NCI-H69 (cell line): ENCODE results near the gene STIL.
"Not testable (repeated sequence)": the region's sequence is repeated elsewhere in the genome, so short reads cannot be mapped to it uniquely, and the experiment has no call there.

ENCODE experiments used
- DNase-seq: peaks from one replicate; lab custom pipeline; 2025; lab: John Stamatoyannopoulos, UW

Gene STIL

DNA sequence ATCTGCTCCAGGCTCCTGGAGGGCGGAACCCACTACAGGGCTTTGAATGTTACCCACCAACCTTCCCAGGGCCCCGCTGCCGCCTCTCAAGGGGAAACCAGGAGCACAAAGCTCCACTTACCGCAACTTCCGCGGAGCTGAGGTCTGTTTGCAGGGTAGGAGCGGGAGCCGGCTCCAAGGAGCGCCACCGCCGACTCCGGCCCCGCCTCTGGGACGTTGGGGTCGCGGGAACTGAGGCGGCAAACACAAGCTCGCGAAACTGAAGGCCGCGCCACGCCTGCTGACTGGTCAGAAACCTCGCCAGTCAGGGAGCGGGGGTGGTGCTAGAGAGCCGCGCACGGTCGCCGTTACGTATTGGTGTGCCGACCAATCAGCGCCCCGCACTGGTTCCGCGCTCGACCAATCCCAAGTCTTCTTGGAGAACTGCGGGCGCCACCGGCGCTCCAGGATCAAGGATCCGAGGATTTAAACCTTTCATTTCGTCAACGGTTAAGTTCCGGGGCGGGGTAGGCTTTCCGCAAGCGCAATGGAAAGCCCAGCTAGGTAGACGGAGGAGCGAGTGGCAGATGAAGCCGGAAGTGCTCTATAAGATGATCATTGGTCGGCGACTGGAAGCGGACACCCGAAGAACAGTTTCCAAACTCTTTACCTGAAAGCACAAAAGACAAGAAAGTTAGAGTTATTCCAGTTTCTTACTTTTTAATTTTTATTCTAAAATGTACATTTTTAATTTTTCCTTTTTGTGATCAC, at the start of gene STIL:
Gene STIL, minus strand, starts transcription at position 233 of the 750 bp plus-strand sequence. CDS start 3,828 bp downstream, outside the sequence.
- DNase-seq: peak; percentile 98

DNA sequence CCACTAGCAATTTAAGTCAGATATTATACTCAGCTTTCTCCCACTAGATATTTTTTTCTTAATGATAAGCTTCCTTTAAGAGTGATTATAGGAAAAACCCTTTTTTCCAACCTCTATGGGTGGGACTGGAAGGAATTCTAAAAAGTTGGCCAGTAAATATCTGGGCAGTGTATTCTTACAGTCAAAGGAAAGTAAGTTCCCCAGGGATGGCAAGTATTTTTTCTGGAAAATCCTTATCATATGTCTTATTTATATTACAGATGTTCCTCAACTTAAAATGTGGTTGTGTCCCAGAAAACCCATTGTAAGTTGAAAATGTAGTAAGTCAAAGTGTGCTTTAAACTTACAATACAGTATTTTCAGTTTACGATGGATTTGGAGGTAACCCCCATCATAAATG, 48.9 kb upstream of the STIL start:
- DNase-seq: no peak

DNA sequence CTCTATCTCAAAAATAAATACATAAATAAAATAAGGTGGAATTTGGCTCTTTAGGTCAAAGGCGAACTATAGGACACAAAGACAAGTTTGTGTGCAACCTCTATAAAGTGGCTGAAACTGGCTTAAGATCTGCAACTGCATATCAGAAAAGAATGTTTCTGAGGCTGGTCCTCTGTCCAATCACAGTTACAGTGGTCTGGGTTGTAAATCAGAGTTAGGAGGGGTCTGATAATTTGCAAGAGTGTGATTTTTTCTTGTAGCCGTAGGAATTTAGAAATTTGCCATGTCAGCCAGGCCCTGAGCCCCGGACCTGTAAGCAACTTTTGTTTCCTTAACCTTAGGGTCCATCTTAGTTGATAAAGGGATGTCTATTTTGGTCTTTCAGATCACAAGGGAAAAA, 47.4 kb upstream of the STIL start:
- DNase-seq: no peak

DNA sequence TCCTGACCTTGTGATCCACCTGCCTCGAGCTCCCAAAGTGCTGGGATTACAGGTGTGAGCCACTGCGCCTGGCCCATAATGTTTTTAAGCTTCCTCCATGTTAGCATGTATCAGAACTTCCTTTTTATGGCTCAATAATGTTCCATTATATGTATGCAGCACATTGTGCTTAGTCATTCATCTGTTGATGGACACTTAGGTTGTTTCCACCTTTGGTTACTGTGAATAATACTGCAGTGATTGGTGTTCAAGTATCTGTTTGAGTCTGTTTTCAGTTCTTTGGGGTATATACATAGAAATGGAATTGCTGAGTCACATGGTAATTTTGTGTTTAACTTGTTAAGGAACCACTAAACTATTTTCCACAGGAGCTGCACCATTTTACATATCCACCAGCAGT, 37.4 kb upstream of the STIL start:
- no peak for DNase-seq

DNA sequence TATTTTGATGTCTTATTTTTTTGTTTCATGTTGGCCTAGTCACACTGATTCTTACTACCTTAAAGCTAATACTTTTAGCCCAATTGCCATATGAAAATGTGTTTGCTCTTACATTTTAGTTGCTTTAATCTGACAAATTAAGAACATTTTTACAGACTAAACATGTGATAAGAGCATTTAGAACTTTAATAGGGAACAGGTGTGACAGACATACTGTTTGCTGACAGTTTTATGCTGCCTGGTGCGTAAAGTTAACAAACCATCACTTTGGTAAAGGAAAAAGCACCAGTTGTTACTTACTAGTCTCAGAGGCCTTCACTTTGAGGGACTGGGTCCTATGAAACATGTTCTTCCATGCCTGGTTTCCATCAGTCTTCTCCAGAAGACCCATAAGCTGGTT, 34.3 kb upstream of the STIL start:
- DNase-seq: no peak

DNA sequence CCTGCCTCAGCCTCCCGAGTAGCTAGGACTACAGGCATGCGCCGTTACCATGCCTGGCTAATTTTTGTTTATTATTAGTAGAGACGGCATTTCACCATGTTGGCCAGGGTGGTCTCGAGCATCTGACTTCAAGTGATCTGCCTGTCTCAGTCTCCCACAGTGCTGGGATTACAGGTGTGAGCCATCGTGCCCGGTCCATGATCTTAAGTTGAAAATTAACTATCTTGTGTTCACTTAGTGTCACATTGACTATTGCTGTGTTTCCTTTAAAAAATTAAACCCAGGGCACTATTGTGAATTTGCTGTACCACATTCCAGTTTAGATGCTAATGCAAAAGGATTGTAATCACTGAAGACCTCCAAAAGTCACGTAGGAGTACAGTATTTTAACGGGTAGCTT, 33.8 kb upstream of the STIL start:
- no peak for DNase-seq

DNA sequence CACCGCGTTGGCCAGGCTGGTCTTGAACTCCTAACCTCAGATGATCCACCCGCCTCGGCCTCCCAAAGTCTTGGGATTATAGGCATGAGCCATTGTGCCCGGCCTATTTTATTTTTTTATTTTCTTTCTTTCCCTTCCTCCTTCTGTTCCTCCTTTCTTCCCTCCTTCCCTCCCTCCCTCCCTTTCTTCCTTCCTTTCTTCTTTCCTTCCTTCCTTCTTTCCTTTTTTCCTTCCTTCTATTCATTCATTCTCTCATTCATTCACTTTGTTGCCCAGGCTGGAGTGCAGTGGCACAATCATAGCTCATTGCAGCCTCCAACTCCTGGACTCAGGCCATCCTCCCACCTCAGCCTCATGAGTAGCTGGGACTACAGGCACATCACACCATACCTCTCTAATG, 33.0 kb upstream of the STIL start:
- not testable (repeated sequence) for DNase-seq

DNA sequence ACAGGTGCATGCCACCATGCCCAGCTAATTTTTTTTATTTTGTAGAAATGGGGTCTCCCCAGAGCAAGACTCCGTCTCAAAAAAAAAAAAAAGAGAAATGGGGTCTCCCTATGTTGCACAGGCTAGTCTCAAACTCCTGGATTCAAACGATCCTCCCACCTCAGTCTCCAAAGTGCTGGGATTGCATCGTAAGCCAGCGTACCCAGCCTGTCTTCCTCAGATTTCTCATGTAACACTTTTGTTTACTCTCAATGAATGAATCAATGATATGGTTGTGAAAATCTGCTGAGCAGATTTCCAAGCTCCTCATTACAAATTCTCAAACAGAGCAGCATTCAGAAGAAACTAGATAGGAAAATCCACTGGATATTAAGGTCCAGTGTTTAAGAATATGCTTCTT, 26.3 kb upstream of the STIL start:
- no peak for DNase-seq

DNA sequence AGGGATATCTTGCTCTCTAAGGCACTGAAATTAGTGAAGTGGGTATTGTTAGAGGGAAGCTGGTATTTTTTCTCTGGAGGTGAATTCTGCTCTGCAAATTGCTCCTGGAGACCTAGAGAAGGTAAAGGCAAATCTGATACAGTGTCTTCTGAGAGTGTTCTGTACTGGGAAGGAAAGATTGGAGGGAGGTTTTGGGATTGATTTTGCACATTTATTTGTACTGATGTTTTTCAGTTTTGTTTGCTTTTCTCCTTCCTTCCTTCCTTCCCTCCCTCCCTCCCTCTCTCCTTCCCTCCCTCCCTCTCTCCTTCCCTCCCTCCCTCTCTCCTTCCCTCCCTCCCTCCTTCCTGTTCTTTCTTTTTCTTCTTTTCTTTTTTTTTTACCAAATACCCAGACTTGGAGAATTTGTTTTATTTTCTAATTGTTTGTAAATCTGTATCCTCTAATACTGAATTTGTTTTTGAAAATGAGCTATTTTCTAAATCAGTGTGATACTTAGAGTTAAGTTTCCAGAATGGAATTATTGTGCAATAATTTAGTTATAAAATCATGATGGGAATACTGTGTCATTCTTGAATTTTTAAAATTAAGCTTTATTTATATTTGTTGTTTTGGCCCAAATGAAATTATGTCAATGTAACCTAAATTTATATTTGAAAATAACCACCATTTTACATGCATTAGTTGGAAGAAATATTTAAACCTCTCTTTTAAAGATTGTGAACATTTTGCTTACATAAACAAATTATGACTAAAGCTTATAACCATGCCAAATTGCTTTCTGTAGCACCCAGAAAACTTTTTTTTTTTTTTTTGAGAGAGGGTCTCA, 24.5 kb upstream of the STIL start:
- DNase-seq: no peak

DNA sequence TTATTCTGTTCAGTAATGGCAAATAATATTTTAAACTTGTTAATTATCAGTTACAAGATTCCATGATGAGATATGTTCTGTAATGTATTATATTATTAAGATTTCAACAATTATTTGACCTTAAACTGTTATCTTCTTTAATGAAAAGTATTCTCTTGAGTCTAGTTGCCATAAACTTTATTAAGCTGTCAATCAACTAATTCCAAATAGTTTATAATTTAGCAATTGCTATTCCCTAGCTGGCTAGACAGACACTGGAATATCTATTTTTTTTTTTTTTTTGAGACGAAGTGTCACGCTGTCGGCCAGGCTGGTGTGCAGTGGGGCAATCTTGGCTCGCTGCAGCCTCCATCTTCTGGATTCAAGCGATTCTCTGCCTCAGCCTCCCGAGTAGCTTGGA, 23.4 kb upstream of the STIL start:
- no peak for DNase-seq

DNA sequence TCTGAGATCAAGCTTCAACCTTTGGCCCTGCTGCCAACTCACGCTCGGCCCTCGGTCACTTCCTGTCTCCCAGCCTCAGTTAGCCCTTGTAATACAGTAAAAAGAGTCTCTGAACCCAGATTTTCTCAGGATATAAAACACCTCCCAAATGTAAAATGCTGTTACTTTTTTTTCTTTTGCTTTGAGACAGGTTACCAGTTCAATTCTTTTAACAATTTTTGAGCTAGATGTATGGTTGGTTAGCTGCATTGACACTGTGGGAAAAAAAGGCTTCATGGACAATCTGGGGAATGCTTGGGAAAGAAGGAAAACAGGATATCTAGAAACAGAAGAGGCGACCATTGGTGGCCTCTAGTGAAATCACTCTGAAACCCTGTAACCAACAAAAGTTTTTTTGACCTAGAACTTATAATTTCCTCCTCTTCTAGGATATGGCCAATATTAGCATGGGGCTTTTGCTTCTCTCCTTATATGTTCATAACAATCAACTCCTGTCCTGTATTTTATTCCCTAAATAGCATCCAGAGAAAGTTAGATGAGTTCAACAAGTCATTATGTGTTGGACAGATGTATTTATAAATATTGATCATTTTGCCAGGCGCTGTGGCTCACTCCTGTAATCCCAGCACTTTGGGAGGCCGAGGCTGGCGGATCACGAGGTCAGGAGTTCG, 21.0 kb upstream of the STIL start:
- no peak for DNase-seq

DNA sequence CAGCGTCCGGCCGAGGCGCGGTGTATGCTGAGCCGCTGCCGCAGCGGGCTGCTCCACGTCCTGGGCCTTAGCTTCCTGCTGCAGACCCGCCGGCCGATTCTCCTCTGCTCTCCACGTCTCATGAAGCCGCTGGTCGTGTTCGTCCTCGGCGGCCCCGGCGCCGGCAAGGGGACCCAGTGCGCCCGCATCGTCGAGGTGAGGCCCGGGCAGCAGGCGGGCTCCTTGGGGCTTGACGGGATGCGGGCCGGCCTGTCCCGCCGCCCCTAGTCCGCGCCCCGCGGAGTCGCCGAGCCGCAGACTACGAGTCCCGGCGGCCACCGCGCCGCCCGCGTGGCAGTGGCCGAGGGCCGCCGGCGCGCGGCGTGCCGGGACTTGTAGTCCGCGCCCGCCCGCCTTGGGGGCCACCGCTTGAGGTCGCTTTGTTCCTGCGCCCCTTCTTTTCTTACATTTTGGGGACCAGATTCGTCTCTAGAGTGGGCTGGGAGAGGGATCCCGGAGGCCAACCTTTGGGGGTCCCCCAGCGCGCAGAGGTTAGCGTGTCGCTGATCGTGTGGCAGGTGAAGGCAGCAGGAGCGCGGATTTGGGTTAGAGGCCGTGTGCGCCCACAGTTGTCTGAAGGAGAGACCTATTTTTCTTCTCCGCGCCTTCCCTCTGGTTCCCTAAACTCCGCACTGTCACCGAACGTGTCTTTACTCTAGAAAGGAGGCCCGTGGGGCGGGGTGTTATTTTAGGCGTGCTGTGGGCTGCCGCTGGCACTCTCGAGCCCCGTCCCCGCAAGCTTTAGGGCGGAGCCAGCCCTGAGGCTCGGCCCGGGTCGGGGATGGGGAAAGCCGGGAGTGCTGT, 20.2 kb upstream of the STIL start:
- peak; percentile 89 for DNase-seq

DNA sequence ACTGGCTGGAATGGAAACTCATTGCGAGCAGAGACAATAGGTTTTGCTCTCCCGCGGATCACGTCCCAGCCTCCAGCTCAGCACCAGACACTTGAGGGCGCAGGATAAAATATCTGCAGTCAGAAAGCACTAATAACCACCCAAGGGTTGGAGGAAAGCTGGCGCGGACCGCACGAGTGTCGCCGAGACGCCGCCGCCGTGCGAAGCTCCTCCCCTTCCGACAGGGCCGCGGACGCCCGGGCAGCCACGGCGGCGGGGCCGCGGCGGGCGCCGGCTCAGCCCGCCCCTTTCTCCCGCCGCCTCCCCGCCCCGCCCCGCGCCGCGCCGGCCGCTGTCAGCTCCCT, 19.6 kb upstream of the STIL start, which contains the start of gene CMPK1:
Gene CMPK1, plus strand, starts transcription at position 213 of the 344 bp plus-strand sequence. CDS start 156 bp downstream, outside the sequence.
- peak; percentile 89 for DNase-seq

DNA sequence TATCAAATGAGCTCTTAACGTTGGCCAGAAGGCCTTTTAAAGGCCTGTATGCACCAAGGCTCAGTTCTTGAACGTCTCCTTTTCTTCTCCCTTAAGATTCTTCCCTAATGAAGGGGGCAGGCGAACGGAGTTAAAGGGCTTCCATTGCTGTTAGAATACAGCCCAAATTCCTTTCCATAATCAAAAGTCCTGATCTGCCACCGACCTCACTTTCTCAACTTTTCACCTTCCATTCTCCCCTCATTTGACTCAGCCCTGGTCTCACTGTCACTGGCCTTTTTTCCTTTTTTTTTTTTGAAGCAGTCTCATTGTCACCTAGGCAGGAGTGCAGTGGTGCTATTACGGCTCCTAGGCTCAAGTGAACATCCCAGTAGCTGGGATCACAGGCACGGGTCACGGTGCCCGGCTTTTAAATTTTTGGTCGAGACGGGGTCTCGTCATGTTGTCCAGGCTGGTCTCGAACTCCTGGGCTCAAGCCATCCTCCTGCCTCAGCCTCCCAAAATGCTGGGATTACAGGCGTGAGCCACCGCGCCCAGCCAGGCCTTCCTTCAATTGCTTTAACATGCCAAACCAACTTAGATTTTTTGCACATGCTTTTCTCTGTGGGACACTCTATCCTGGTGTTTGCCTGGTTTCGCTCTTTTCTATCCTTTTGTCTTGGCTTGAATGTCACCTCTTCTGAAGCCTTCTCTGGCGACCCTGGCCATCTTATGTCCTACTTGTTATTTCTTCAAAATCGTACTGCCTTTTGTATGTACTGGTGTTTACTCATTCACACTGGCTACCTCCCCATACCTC, 19.0 kb upstream of the STIL start:
- no peak for DNase-seq

DNA sequence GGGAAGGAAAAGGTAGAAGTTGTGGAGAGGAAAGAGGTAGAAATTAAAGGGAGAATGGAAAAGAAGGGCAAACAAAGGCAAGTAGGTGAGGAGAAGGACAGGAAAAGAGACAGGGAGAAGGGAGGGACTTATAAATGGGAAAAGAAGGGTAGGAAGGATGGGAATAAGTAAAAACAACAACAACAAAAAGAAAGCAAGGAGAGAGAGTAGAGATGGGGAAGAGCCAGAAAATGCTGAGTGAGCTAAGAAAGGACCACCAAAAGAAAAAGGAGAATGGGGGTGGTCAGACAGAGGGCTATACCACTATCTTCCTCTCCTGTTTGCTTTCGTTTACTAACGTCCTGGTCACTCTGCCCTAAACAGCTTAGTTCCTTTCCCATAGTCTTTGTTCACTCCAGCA, 17.9 kb upstream of the STIL start:
- no peak for DNase-seq

DNA sequence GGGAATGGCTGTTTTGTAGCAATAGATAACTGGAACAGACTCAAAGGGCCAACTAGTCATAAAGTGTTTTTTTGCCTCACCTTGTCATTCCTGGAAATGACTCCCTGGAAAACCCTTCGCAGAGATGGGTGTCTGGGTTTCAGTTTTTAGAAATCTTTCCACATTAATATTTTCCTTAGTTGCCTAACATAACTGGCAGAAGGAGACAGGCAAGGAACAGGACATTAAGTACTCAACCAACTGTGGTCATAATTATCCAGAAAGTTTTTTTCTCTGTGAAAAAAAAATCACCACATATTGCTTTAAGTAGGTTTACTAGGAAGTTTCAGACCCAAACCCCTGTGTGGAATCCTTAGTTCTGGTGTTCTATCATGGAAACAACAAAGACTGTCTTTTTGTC, 16.3 kb upstream of the STIL start:
- DNase-seq: no peak

DNA sequence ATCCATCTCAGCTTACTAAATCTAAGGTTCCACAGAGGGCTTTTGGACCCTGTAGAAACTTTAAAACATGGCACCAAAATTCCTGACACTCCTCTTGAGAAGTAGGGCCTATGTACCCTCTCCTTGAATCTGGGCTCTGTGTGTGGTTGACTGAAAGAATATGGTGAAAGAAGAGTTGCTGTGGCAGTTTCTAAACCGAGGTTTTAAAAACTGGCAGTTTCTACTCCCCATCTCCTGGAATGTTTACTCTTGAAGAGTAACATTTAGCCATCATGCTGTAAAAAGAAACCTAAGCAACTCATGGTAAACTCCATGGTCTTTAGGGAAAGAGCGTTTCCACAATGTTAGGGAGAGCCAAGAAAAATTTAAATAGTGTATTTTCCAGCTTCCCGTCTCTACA, 15.0 kb upstream of the STIL start:
- no peak for DNase-seq

DNA sequence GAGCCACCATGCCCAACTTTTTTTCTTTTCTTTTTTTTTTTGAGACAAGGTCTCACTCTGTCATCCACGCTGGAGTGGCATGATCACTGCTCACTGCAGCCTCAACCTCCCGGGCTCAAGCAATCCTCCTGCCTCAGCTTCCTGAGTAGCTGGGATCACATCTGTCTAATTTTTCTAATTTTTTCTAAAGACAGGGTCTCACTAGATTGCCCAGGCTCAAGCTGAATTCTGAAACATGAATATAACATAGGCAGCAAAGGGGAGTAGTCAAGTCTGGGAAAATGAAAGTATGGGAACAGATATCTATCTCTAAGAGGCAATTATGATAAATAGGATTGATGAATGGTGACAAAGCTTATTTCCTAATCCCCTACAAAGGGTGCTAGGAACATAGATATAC, 12.3 kb upstream of the STIL start:
- no peak for DNase-seq

DNA sequence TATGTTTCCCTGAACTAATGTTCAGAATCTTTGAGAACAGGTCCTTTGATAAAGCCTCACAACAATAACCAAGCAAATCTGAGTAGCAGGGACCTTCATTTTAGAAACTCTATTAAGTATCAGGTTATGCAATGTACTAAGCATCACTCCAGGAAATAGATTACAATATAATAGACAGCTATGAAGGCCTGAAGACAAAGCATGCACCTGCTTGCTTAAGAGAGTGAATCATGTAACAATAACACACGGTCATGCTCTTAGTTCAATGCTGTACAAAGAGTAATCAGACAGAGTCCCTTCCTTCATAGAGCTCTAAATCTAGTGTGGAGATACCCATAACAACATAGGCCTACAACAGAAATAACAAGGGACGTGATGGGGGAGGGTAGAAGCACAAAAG, 11.6 kb upstream of the STIL start:
- peak; percentile 39 for DNase-seq

DNA sequence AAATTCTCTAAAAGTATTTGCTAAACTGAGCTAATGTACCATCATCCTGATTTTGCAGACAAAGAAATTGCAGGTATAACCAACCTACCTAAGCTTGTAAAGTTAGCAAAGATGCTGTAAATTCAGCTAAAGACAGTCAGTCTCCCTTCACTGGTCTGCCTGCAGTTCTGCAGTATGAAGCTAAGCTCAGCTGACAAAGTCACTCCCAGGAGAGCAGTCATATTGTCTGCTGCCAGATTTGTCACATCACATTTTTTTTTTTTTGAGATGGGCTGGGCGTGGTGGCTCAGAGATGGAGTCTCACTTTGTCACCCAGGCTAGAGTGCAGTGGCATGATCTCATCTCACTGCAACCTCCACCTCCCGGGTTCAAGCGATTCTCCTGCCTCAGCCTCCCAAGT, 10.7 kb upstream of the STIL start:
- no peak for DNase-seq

DNA sequence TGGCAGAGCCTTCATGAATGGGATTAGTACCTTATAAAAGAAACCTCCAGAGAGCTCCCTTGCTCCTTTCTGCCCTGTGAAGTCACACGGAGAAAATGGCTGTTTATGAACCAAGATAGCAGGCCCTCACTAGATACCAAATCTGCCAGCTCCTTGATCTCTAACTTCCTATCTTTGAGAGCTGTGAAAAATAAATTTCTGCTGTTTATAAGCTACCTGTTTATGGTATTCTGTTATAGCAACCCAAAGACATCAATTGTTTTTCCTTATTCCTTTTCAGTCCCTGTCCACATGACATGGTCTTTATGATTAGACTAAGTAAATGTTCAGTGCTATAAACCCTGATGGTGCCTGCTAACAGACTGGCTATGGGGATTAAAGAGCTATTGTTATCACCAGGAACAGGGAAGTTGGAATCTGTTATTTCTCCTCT, 9.7 kb upstream of the STIL start:
- no peak for DNase-seq
